Transverse colon (tissue), 4 donors: ENCODE results near the gene FBL.

Experiments used
- EP300 ChIP-seq: sonication (generic); formaldehyde crosslinking; IDR thresholded peaks from one replicate; pipeline ENCODE4 v1.6.1; 2017; ENCODE audit warnings: antibody characterized with exemption, low read depth
- POLR2A ChIP-seq: fragments of 450-650 bp; IDR thresholded peaks from one replicate; pipeline ENCODE4 v1.6.1; 2016; ENCODE audit warnings: antibody characterized with exemption, mild to moderate bottlenecking, moderate library complexity
- POLR2AphosphoS5 ChIP-seq, 3 donors: sonication (generic); formaldehyde crosslinking; IDR thresholded peaks; one replicate each; pipeline ENCODE4 v1.6.1; 2016; ENCODE audit warnings: antibody characterized with exemption in 3 of 3
- TF ChIP-seq, protein P1 (sequence below), 5 experiments: fragments of 200-600 bp in 3 of 5; fragments of 450-650 bp in 2 of 5; sonication (generic) in 3 of 5; IDR thresholded peaks; 1 replicate in 2 of 5; 2 replicates in 3 of 5; pipeline ENCODE4 v1.5.1; 2016 to 2017; ENCODE audit warnings: antibody characterized with exemption in 5 of 5, inconsistent platforms in 3 of 5, mild to moderate bottlenecking in 2 of 5, moderate library complexity in 1 of 5

DNA sequence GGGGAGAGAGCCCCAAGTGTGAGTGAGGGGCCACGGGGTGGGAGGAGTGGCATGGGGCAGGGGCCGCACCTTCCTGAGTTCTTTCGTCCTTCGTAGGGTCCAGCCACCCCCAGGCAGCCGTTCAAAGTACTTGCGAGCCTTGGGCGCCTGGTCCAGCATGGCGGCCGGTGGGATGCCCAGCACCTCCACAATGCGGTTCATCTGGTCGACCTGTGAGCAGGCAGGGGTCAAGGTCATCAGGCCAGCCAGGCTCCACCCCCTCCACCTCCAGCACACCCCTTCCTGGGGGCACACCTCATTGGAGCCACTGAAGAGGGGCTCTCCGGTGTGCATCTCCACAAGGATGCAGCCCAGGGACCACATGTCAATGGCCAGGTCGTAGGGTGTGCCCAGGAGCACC, 19.0 kb downstream of the FBL start:
- TF ChIP-seq POLR2AphosphoS5 (IDR thresholded peaks at IDR 0.05) (no peak), EP300 (no peak), POLR2A (no peak)
- TF ChIP-seq, protein P1, sequence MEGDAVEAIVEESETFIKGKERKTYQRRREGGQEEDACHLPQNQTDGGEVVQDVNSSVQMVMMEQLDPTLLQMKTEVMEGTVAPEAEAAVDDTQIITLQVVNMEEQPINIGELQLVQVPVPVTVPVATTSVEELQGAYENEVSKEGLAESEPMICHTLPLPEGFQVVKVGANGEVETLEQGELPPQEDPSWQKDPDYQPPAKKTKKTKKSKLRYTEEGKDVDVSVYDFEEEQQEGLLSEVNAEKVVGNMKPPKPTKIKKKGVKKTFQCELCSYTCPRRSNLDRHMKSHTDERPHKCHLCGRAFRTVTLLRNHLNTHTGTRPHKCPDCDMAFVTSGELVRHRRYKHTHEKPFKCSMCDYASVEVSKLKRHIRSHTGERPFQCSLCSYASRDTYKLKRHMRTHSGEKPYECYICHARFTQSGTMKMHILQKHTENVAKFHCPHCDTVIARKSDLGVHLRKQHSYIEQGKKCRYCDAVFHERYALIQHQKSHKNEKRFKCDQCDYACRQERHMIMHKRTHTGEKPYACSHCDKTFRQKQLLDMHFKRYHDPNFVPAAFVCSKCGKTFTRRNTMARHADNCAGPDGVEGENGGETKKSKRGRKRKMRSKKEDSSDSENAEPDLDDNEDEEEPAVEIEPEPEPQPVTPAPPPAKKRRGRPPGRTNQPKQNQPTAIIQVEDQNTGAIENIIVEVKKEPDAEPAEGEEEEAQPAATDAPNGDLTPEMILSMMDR (IDR thresholded peaks at IDR 0.05): no peak
